Panc1 (cell line): ENCODE results near the gene ZNF620. TPM values are rescaled to one million over a fixed set of nuclear protein-coding genes. Genes with fewer than 3 reads are reported as not detected.

Source experiments
- ATAC-seq: fragments of 200-7000 bp; cut with Tn5 transposase; 2 replicates; pipeline ENCODE4 v1.9.1; 2020; ENCODE audit warnings: mild to moderate bottlenecking, moderate library complexity
- BruUV-seq: library from RNA; stranded (reverse); fragments of 400-500 nt; replicated peaks from 2 replicates; lab custom pipeline; 2021; lab: Mats Ljungman, UMichigan
- CTCF ChIA-PET: fragments of 300-600 bp; sonication (Branson Sonifier 250); formaldehyde crosslinking; loops from one replicate; lab custom pipeline; 2022; ENCODE audit warnings: antibody characterized with exemption; lab: Charles Lee
- POLR2A ChIA-PET: fragments of 300-600 bp; sonication (Branson Sonifier 250); formaldehyde crosslinking; loops from one replicate; lab custom pipeline; 2022; ENCODE audit warnings: antibody characterized with exemption; lab: Charles Lee
- DNase-seq: peaks from one replicate; pipeline ENCODE4 v3.0.0-alpha.2; 2010; ENCODE audit warnings: low read depth, low spot score
- H3K27ac ChIP-seq: 2 replicates; pipeline ENCODE4 v1.5.1; 2011; ENCODE audit warnings: mild to moderate bottlenecking, low read length, inconsistent platforms
- H3K27me3 ChIP-seq: fragments of 200-500 bp; sonication (Bioruptor generic); 2 replicates; pipeline ENCODE4 v1.6.0; 2014; ENCODE audit warnings: low read length, inconsistent platforms; ENCODE audit not compliant: control insufficient read depth, insufficient read depth
- H3K36me3 ChIP-seq: fragments of 200-500 bp; sonication (Bioruptor generic); 2 replicates; pipeline ENCODE4 v1.5.1; 2014; ENCODE audit warnings: inconsistent platforms, mild to moderate bottlenecking, low read length, moderate library complexity; ENCODE audit not compliant: control insufficient read depth, insufficient read depth
- H3K4me1 ChIP-seq: 2 replicates; pipeline ENCODE4 v1.5.1; 2011; ENCODE audit warnings: inconsistent platforms, mild to moderate bottlenecking, low read length, moderate library complexity; ENCODE audit not compliant: control insufficient read depth, insufficient read depth
- H3K4me3 ChIP-seq, 2 experiments: 2 replicates each; pipeline ENCODE4 v1.5.1; 2011 to 2012; ENCODE audit warnings: low read depth in 2 of 2, low read length in 2 of 2, mild to moderate bottlenecking in 2 of 2, inconsistent platforms in 1 of 2, moderate library complexity in 1 of 2
- H3K9me3 ChIP-seq: fragments of 200-500 bp; sonication (Bioruptor generic); 2 replicates; pipeline ENCODE4 v1.5.1; 2014; ENCODE audit warnings: low read depth, mild to moderate bottlenecking, inconsistent platforms, low read length, moderate library complexity; ENCODE audit not compliant: control insufficient read depth, insufficient read depth
- POLR2AphosphoS5 ChIP-seq: IDR thresholded peaks from 2 replicates; pipeline ENCODE4 v1.6.1; 2012; ENCODE audit warnings: mild to moderate bottlenecking, low read depth, low read length, moderate library complexity
- SIN3A ChIP-seq: IDR thresholded peaks from 2 replicates; pipeline ENCODE4 v1.6.1; 2012; ENCODE audit warnings: low read depth, mild to moderate bottlenecking, low read length, moderate library complexity, borderline replicate concordance; ENCODE audit not compliant: insufficient read depth
- TCF7L2 ChIP-seq: IDR thresholded peaks from 2 replicates; pipeline ENCODE4 v1.6.1; 2011; ENCODE audit warnings: mild to moderate bottlenecking, low read depth, low read length, inconsistent platforms
- in situ Hi-C: cut with HindIII; loops from 2 replicates; pipeline ENCODE4 v1.10.0; 2016; ENCODE audit warnings: low sequenced_read_pairs, low pct_unique_long_range_greater_than_20kb
- intact Hi-C: fragments of 100-400 bp; cut with micrococcal nuclease; formaldehyde crosslinking; loops from one replicate; pipeline ENCODE4 v1.10.0; 2022; ENCODE audit not compliant: unreplicated experiment
- total RNA-seq: library from RNA; stranded (reverse); gene quantifications from one replicate; pipeline ENCODE4 v1.2.1, GENCODE V29; 2021; ENCODE audit not compliant: unreplicated experiment
- TF ChIP-seq, protein P1 (sequence below): fragments of 450-650 bp; IDR thresholded peaks from 2 replicates; pipeline ENCODE4 v1.5.1; 2017; ENCODE audit warnings: mild to moderate bottlenecking
- TF ChIP-seq, protein P2 (sequence below), 2 experiments: IDR thresholded peaks; 2 replicates each; pipeline ENCODE4 v1.6.1; 2011 to 2012; ENCODE audit warnings: low read depth in 2 of 2, control low read depth in 1 of 2, low read length in 1 of 2, mild to moderate bottlenecking in 1 of 2, moderate library complexity in 1 of 2; ENCODE audit not compliant: insufficient read depth in 1 of 2

ZNF620 gene
- total RNA-seq, 1 experiment from 2014 or later, result 1.3 TPM

DNA sequence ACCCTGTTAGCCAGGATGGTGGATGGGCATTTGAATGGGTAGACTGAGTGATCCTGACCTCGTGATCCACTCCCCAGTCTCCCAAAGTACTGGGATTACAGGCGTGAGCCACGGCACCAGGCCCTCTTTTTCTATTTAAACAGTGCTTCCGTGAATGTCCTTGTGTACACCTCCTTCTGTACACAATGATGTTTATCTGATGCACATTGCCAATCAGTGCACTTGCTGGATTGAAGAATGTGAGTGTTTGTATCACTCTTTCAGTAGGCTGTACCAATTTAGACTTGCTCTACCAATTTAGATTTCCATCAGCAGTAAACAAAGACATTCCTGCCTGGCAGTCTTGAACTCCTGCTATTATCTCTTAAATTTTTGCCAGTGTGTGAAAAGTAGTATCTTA is 37.8 kb upstream of the ZNF620 start:
- no TSS peak for BruUV-seq
- ChIA-PET POLR2A (no interaction called here), CTCF (no interaction called here)
- Histone ChIP-seq H3K4me1 (no peaks in the 10 kb centered on the region; the same call in 1 of the 2 replicates), H3K27me3 (no peaks in the 10 kb centered on the region), H3K9me3 (no peaks in the 10 kb centered on the region), H3K36me3 (peaks cover 4% of the 10 kb centered on the region; the same call in 1 of the 2 replicates), H3K27ac (no peak overlapping the region), H3K4me3 (no peak overlapping the region)
- TF ChIP-seq, protein P1, sequence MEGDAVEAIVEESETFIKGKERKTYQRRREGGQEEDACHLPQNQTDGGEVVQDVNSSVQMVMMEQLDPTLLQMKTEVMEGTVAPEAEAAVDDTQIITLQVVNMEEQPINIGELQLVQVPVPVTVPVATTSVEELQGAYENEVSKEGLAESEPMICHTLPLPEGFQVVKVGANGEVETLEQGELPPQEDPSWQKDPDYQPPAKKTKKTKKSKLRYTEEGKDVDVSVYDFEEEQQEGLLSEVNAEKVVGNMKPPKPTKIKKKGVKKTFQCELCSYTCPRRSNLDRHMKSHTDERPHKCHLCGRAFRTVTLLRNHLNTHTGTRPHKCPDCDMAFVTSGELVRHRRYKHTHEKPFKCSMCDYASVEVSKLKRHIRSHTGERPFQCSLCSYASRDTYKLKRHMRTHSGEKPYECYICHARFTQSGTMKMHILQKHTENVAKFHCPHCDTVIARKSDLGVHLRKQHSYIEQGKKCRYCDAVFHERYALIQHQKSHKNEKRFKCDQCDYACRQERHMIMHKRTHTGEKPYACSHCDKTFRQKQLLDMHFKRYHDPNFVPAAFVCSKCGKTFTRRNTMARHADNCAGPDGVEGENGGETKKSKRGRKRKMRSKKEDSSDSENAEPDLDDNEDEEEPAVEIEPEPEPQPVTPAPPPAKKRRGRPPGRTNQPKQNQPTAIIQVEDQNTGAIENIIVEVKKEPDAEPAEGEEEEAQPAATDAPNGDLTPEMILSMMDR, result no peak
- TF ChIP-seq, protein P2, sequence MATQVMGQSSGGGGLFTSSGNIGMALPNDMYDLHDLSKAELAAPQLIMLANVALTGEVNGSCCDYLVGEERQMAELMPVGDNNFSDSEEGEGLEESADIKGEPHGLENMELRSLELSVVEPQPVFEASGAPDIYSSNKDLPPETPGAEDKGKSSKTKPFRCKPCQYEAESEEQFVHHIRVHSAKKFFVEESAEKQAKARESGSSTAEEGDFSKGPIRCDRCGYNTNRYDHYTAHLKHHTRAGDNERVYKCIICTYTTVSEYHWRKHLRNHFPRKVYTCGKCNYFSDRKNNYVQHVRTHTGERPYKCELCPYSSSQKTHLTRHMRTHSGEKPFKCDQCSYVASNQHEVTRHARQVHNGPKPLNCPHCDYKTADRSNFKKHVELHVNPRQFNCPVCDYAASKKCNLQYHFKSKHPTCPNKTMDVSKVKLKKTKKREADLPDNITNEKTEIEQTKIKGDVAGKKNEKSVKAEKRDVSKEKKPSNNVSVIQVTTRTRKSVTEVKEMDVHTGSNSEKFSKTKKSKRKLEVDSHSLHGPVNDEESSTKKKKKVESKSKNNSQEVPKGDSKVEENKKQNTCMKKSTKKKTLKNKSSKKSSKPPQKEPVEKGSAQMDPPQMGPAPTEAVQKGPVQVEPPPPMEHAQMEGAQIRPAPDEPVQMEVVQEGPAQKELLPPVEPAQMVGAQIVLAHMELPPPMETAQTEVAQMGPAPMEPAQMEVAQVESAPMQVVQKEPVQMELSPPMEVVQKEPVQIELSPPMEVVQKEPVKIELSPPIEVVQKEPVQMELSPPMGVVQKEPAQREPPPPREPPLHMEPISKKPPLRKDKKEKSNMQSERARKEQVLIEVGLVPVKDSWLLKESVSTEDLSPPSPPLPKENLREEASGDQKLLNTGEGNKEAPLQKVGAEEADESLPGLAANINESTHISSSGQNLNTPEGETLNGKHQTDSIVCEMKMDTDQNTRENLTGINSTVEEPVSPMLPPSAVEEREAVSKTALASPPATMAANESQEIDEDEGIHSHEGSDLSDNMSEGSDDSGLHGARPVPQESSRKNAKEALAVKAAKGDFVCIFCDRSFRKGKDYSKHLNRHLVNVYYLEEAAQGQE (IDR thresholded peaks at IDR 0.05; ENCODE audit: insufficient read depth in 1 of 2, low read depth in 2 of 2, low read length in 1 of 2), result no peak
- TF ChIP-seq TCF7L2 (no peak), POLR2AphosphoS5 (no peak), SIN3A (no peak)
- intact Hi-C loops (no loop called here), in situ Hi-C loops (no loop called here)
- DNase-seq, result no peak
- no peak for ATAC-seq

DNA sequence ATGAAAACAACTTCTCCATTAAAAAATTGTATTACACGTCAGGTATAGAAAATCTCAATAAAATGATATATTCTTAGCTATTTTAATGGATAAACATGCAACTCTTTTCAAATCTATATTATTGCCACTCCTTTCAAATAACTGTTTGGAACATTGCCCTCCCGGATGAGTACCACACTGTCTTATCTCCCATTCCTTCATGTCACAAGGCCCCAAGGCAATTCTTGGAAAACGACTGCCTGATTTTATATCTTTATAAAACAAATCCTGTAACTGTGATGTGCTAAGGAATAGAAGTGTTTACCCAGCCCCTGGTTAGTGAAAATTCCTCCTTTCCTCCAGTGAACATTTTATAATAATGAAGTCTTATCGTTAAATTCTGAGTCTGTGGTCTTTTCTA is 35.1 kb upstream of the ZNF620 start:
- no peak for ATAC-seq
- CTCF ChIA-PET, result no interaction called here

More for the DNA sequence above, 35.1 kb upstream of the ZNF620 start:
- Histone ChIP-seq H3K9me3 (no peaks in the 10 kb centered on the region), H3K36me3 (no peaks in the 10 kb centered on the region), H3K4me1 (no peaks in the 10 kb centered on the region), H3K27ac (no peak overlapping the region), H3K4me3 (no peak overlapping the region), H3K27me3 (no peaks in the 10 kb centered on the region)
- TF ChIP-seq, protein P1, result no peak
- no peak for TF ChIP-seq SIN3A
- TF ChIP-seq, protein P2 (IDR thresholded peaks at IDR 0.05; ENCODE audit: insufficient read depth in 1 of 2, low read depth in 2 of 2, low read length in 1 of 2), result no peak
- TF ChIP-seq TCF7L2, result no peak
- no peak for TF ChIP-seq POLR2AphosphoS5
- no peak for DNase-seq
- in situ Hi-C loops, result no loop called here
- no TSS peak for BruUV-seq
- intact Hi-C loops, result no loop called here
- POLR2A ChIA-PET, result no interaction called here
